HG03520 (cell line): Measurements from ENCODE around the gene CLTCL1.

ENCODE experiments used
- ATAC-seq: cut with Tn5 transposase; IDR thresholded peaks from one replicate; pipeline ENCODE4 v1.9.1; 2021; ENCODE audit warnings: mild to moderate bottlenecking, moderate library complexity; ENCODE audit not compliant: unreplicated experiment

The CLTCL1 gene

GRCh38 chr22:19199479-19199878, 92.0 kb downstream of the CLTCL1 start:
- ATAC-seq, result no peak

GRCh38 chr22:19197997-19198865, 93.3 kb downstream of the CLTCL1 start:
- ATAC-seq, result no peak

- ATAC-seq, result no peak
Measured at GRCh38 chr22:19196841-19197612, 94.5 kb downstream of the CLTCL1 start.

- ATAC-seq, result no peak
Measured at GRCh38 chr22:19195796-19196731, 95.5 kb downstream of the CLTCL1 start.

GRCh38 chr22:19194766-19195536, 96.6 kb downstream of the CLTCL1 start:
- no peak for ATAC-seq

- ATAC-seq, result no peak
Measured at GRCh38 chr22:19193879-19194278, 97.6 kb downstream of the CLTCL1 start.

- ATAC-seq, result no peak
Measured at GRCh38 chr22:19187716-19188563, 103.6 kb downstream of the CLTCL1 start.

GRCh38 chr22:19184276-19184997, 107.1 kb downstream of the CLTCL1 start:
- no peak for ATAC-seq

- ATAC-seq, result no peak
Measured at GRCh38 chr22:19183216-19183615, 108.3 kb downstream of the CLTCL1 start.

- ATAC-seq, result no peak
Measured at GRCh38 chr22:19182472-19183157, 108.9 kb downstream of the CLTCL1 start.

- no peak for ATAC-seq
Measured at GRCh38 chr22:19181786-19182471, 109.6 kb downstream of the CLTCL1 start.

GRCh38 chr22:19180740-19181410, 110.6 kb downstream of the CLTCL1 start:
- no peak for ATAC-seq

- ATAC-seq, result no peak
Measured at GRCh38 chr22:19180234-19180633, 111.3 kb downstream of the CLTCL1 start.

- ATAC-seq, result no peak
Measured at GRCh38 chr22:19179497-19180048, 111.9 kb downstream of the CLTCL1 start.

GRCh38 chr22:19178657-19179496, 112.6 kb downstream of the CLTCL1 start, which contains the start of gene SLC25A1:
Gene SLC25A1 (minus strand): TSS chr22:19178736. CDS start chr22:19178673, 63 bp downstream.
- peak; percentile 53 for ATAC-seq
